SK-N-SH (cell line): Measurements from ENCODE around the gene PRRC2A. TPM values are rescaled to one million over a fixed set of nuclear protein-coding genes. Genes with fewer than 3 reads are reported as not detected.

ENCODE experiments used
- CTCF ChIA-PET: fragments of 300-600, 350-600 bp; formaldehyde crosslinking; extraction: SDS; loops from one replicate; lab custom pipeline; 2021; lab: Yijun Ruan, JAX
- POLR2A ChIA-PET: fragments of 350-600 bp; sonication (Branson Sonifier 250); formaldehyde crosslinking; extraction: SDS; loops from one replicate; lab custom pipeline; 2020; ENCODE audit warnings: antibody characterized with exemption, inconsistent platforms; lab: Yijun Ruan, JAX
- DNase-seq: peaks from one replicate; pipeline ENCODE4 v3.0.0; 2012
- H2AFZ ChIP-seq: fragments of 200-600 bp; sonication (generic); 2 replicates; pipeline ENCODE4 v1.8.1; 2016; ENCODE audit warnings: antibody characterized with exemption, mild to moderate bottlenecking, low read depth
- H3F3A ChIP-seq: fragments of 200-600 bp; sonication (generic); replicated peaks from 2 replicates; pipeline ENCODE3; 2016; ENCODE audit warnings: antibody characterized with exemption, mild to moderate bottlenecking; ENCODE audit not compliant: insufficient read depth
- H3K27ac ChIP-seq, 2 experiments: fragments of 200-500 bp in 1 of 2; fragments of 200-600 bp in 1 of 2; sonication (Bioruptor generic) in 1 of 2; sonication (generic), shearing (Covaris generic) in 1 of 2; 2 replicates each; pipeline versions ENCODE4 v1.5.1 to v1.6.1; 2014 to 2016; ENCODE audit warnings: low read depth in 2 of 2, inconsistent platforms in 1 of 2, low read length in 1 of 2, mild to moderate bottlenecking in 1 of 2, mixed read lengths in 1 of 2
- H3K27me3 ChIP-seq: fragments of 200-600 bp; sonication (generic), shearing (Covaris generic); 2 replicates; pipeline ENCODE4 v1.6.1; 2016; ENCODE audit warnings: mixed run types; ENCODE audit not compliant: insufficient read depth
- H3K36me3 ChIP-seq, 2 experiments: fragments of 200-500 bp in 1 of 2; fragments of 200-600 bp in 1 of 2; sonication (Bioruptor generic) in 1 of 2; sonication (generic) in 1 of 2; replicated peaks in 1 of 2; 2 replicates each; pipeline versions ENCODE3 to v1.5.1; 2014 to 2016; ENCODE audit warnings: low read length in 1 of 2, mild to moderate bottlenecking in 1 of 2; ENCODE audit not compliant: insufficient read depth in 2 of 2, control insufficient read depth in 1 of 2
- H3K4me1 ChIP-seq, 2 experiments: fragments of 200-500 bp in 1 of 2; fragments of 200-600 bp in 1 of 2; sonication (Bioruptor generic) in 1 of 2; sonication (generic), shearing (Covaris generic) in 1 of 2; 2 replicates each; pipeline versions ENCODE4 v1.5.1 to v1.6.1; 2014 to 2016; ENCODE audit warnings: low read depth in 1 of 2, low read length in 1 of 2, mixed run types in 1 of 2; ENCODE audit not compliant: insufficient read depth in 2 of 2, control insufficient read depth in 1 of 2
- H3K4me2 ChIP-seq: fragments of 200-600 bp; sonication (generic), shearing (Covaris generic); 2 replicates; pipeline ENCODE4 v1.6.1; 2017; ENCODE audit warnings: mixed run types
- H3K4me3 ChIP-seq, 2 experiments: fragments of 200-500 bp in 1 of 2; fragments of 200-600 bp in 1 of 2; sonication (Bioruptor generic) in 1 of 2; sonication (generic), shearing (Covaris generic) in 1 of 2; 2 replicates each; pipeline versions ENCODE4 v1.5.1 to v1.8.1; 2014 to 2016; ENCODE audit warnings: low read depth in 2 of 2, inconsistent platforms in 1 of 2, low read length in 1 of 2, mild to moderate bottlenecking in 1 of 2, mixed read lengths in 1 of 2, moderate library complexity in 1 of 2
- H3K79me2 ChIP-seq: fragments of 200-600 bp; sonication (generic); 2 replicates; pipeline ENCODE4 v1.8.1; 2017; ENCODE audit warnings: mild to moderate bottlenecking; ENCODE audit not compliant: insufficient read depth
- H3K9ac ChIP-seq: fragments of 200-600 bp; sonication (generic); 2 replicates; pipeline ENCODE4 v1.6.1; 2017; ENCODE audit warnings: mixed run types
- H3K9me2 ChIP-seq: fragments of 200-600 bp; sonication (generic); 2 replicates; pipeline ENCODE4 v1.6.1; 2017; ENCODE audit warnings: mixed run types
- H3K9me3 ChIP-seq: fragments of 200-600 bp; sonication (generic); 2 replicates; pipeline ENCODE4 v1.6.1; 2017; ENCODE audit warnings: mixed run types, mild to moderate bottlenecking, moderate library complexity
- H4K20me1 ChIP-seq: fragments of 200-600 bp; sonication (generic); 2 replicates; pipeline ENCODE4 v1.6.1; 2017; ENCODE audit warnings: mild to moderate bottlenecking, mixed run types; ENCODE audit not compliant: insufficient read depth
- ELF1 ChIP-seq: IDR thresholded peaks from 2 replicates; pipeline ENCODE4 v1.4.0; 2012
- EP300 ChIP-seq, 2 experiments: IDR thresholded peaks; 2 replicates each; pipeline versions ENCODE4 v1.4.0 to v1.6.1; 2012; ENCODE audit warnings: borderline replicate concordance in 1 of 2, low read depth in 1 of 2, low read length in 1 of 2
- EZH2phosphoT487 ChIP-seq: fragments of 200-600 bp; sonication (generic); IDR thresholded peaks from 2 replicates; pipeline ENCODE4 v1.6.1; 2017; ENCODE audit warnings: low read depth, mixed run types, mild to moderate bottlenecking, antibody characterized with exemption, moderate library complexity, borderline replicate concordance
- GABPA ChIP-seq: IDR thresholded peaks from 2 replicates; pipeline ENCODE4 v1.4.0; 2012; ENCODE audit warnings: low read depth, mild to moderate bottlenecking
- MEF2A ChIP-seq: IDR thresholded peaks from 2 replicates; pipeline ENCODE4 v1.4.0; 2012; ENCODE audit warnings: low read depth, borderline replicate concordance
- RAD21 ChIP-seq: IDR thresholded peaks from 2 replicates; pipeline ENCODE4 v1.6.1; 2012; ENCODE audit warnings: mild to moderate bottlenecking, low read length
- TCF12 ChIP-seq: IDR thresholded peaks from 2 replicates; pipeline ENCODE4 v1.4.0; 2012
- YY1 ChIP-seq: IDR thresholded peaks from 2 replicates; pipeline ENCODE4 v1.4.0; 2012; ENCODE audit warnings: low read depth, mild to moderate bottlenecking
- WGBS: methylation state at CpG from one replicate; pipeline ENCODE4 v1.1.6; 2017; ENCODE audit warnings: low lambda C conversion rate; 5-methylcytosine and 5-hydroxymethylcytosine counted together
- polyA plus RNA-seq, 3 experiments: library from polyadenylated mRNA; depleted of rRNA; stranded (reverse); fragments of >200 nt; gene quantifications; 2 replicates each; pipeline ENCODE4 v1.2.3, GENCODE V29; 2012
- small RNA-seq, 7 experiments: library from RNA; depleted of rRNA; stranded (forward); fragments of <200 nt; gene quantifications; one replicate each; pipeline ENCODE3, GENCODE V24; 2012
- TF ChIP-seq, protein P1 (sequence below): IDR thresholded peaks from 2 replicates; pipeline ENCODE4 v1.4.0; 2012; ENCODE audit warnings: low read depth
- TF ChIP-seq, protein P2 (sequence below): IDR thresholded peaks from 2 replicates; pipeline ENCODE4 v1.4.0; 2012; ENCODE audit warnings: low read depth, borderline replicate concordance

PRRC2A gene
- polyA plus RNA-seq, 1 of the 3 experiments (the other 2 are of a cell fraction): 76.1 TPM

DNA sequence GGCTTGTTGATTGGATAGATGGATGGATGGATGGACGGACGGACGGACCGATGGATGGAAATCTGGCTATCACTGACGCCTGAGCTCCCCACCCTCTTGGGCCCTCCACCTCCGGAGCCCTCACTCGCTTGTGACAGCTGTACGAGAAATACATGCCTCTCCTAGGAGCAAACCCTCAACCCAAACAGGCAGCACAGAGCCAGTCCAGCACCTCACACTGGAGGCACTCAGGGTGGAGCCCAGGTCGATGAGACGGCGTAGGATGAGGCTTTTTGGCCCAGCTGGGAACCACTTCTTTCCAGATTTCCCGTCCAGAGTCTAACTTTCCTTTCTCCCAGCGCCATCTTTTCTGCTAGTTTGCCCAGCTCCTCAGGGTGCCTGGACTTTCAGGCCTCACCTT lies 63.1 kb downstream of the PRRC2A start:
- DNase-seq: no peak
- Histone ChIP-seq H3K36me3 (peaks cover under 1 to 18% of the 10 kb centered on the region in 2 experiments), H2AFZ (no peak overlapping the region), H4K20me1 (no peaks in the 10 kb centered on the region), H3K27ac (no peak overlapping the region), H3K4me1 (peaks cover 3 to 7% of the 10 kb centered on the region in 2 experiments; a peak in 2 of 4 replicates), H3K79me2 (no peaks in the 10 kb centered on the region), H3K9me2 (no peaks in the 10 kb centered on the region), H3K27me3 (no peaks in the 10 kb centered on the region), H3K4me3 (no peak overlapping the region), H3K4me2 (no peak overlapping the region), H3K9ac (no peak overlapping the region), H3F3A (no peaks in the 10 kb centered on the region), H3K9me3 (no peaks in the 10 kb centered on the region)
- WGBS: 94% methylated on average over 13 of the region's 13 CpGs
- ChIA-PET POLR2A (no interaction called here), CTCF (interaction anchor here (0.7 to 1.6 kb wide), 5 partner anchors 52 to 147 kb away, joined by 3 to 4 read pairs (median 4); partner anchors contain the start of gene VARS1)
- TF ChIP-seq, protein P1, sequence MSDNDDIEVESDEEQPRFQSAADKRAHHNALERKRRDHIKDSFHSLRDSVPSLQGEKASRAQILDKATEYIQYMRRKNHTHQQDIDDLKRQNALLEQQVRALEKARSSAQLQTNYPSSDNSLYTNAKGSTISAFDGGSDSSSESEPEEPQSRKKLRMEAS: no peak
- TF ChIP-seq EP300 (IDR thresholded peaks at IDR 0.05; ENCODE audit: borderline replicate concordance in 1 of 2, low read depth in 1 of 2, low read length in 1 of 2): no peak
- TF ChIP-seq MEF2A: no peak
- no peak for TF ChIP-seq ELF1
- no peak for TF ChIP-seq YY1

DNA sequence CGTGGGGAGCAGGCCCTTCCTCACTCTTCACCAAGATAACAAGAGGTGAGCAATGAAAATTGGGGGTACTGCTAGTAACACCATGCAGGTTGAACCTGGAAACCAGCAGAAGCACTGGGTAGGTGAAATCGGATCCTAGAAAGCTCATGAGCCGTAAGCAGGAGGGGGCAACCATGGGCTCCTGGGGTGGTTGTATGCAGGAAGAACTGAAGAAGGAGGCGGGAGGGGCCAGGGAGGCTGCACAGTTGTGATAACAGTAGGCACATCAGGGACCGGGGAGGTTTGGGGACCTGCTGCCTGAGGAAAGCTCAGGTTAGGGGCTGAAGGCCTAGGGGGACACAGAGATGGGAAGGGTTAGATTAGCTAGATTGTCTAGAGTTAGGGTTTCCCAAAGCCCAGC lies 66.0 kb downstream of the PRRC2A start:
- peaks cover 8 to 40% of the 10 kb centered on the region in 2 experiments for H3K36me3 ChIP-seq
- H3K9ac ChIP-seq: no peak overlapping the region
- no peaks in the 10 kb centered on the region for H4K20me1 ChIP-seq
- no peak for DNase-seq
- POLR2A ChIA-PET: no interaction called here
- H3K27ac ChIP-seq: no peak overlapping the region
- no peaks in the 10 kb centered on the region for H3K9me3 ChIP-seq
- H3K9me2 ChIP-seq: no peaks in the 10 kb centered on the region
- CTCF ChIA-PET: interaction anchor here (1.1 kb wide), 1 partner anchor 177 kb away, joined by 3 read pairs; no protein-coding TSS in a partner anchor
- no peak overlapping the region for H3K4me3 ChIP-seq
- 90% methylated on average over 5 of the region's 5 CpGs for WGBS
- H2AFZ ChIP-seq: no peak overlapping the region
- no peaks in the 10 kb centered on the region for H3K4me1 ChIP-seq
- H3F3A ChIP-seq: no peaks in the 10 kb centered on the region
- no peak overlapping the region for H3K4me2 ChIP-seq
- no peak for TF ChIP-seq YY1
- H3K27me3 ChIP-seq: no peaks in the 10 kb centered on the region
- no peaks in the 10 kb centered on the region for H3K79me2 ChIP-seq

DNA sequence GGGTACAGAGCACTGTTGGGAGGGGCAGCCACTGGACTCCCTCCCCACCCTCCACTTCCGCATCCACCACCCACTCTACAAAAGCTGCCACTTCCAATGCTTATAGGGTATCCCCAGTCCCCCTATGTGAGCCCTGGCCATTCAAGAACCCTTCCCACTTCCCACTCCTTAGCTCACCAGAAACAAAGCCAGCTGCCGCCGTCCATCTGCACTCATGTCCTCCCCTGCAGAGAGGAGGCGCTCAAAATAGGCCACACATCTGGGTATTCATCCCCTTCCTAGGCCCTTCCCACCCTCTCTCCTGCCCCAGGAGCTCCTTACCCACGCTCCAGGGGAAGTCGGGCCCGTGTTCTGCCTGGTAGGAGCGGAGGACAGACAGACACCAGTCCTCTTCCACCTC lies 66.8 kb downstream of the PRRC2A start:
- H3K9me2 ChIP-seq: no peaks in the 10 kb centered on the region
- WGBS: 97% methylated on average over 8 of the region's 8 CpGs
- H3K4me1 ChIP-seq: no peaks in the 10 kb centered on the region
- H3K27me3 ChIP-seq: no peaks in the 10 kb centered on the region
- TF ChIP-seq, protein P2, sequence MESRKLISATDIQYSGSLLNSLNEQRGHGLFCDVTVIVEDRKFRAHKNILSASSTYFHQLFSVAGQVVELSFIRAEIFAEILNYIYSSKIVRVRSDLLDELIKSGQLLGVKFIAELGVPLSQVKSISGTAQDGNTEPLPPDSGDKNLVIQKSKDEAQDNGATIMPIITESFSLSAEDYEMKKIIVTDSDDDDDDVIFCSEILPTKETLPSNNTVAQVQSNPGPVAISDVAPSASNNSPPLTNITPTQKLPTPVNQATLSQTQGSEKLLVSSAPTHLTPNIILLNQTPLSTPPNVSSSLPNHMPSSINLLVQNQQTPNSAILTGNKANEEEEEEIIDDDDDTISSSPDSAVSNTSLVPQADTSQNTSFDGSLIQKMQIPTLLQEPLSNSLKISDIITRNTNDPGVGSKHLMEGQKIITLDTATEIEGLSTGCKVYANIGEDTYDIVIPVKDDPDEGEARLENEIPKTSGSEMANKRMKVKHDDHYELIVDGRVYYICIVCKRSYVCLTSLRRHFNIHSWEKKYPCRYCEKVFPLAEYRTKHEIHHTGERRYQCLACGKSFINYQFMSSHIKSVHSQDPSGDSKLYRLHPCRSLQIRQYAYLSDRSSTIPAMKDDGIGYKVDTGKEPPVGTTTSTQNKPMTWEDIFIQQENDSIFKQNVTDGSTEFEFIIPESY: no peak
- TF ChIP-seq MEF2A: no peak
- no peak for TF ChIP-seq RAD21
- TF ChIP-seq EZH2phosphoT487: no peak
- TF ChIP-seq TCF12: no peak
- TF ChIP-seq EP300 (IDR thresholded peaks at IDR 0.05; ENCODE audit: borderline replicate concordance in 1 of 2, low read depth in 1 of 2, low read length in 1 of 2): no peak
- no peak for TF ChIP-seq GABPA
- POLR2A ChIA-PET: no interaction called here
- H3K36me3 ChIP-seq: peaks cover 8 to 46% of the 10 kb centered on the region in 2 experiments
- H4K20me1 ChIP-seq: no peaks in the 10 kb centered on the region
- H3K79me2 ChIP-seq: no peaks in the 10 kb centered on the region
- no peak overlapping the region for H3K27ac ChIP-seq
- H3K4me3 ChIP-seq: no peak overlapping the region
- no peaks in the 10 kb centered on the region for H3F3A ChIP-seq
- CTCF ChIA-PET: interaction anchor here (1.0 kb wide), 2 partner anchors 43 to 137 kb away, joined by 3 to 4 read pairs; no protein-coding TSS in a partner anchor
- DNase-seq: peak; percentile 15
- no peaks in the 10 kb centered on the region for H3K9me3 ChIP-seq
- H3K4me2 ChIP-seq: no peak overlapping the region
- no peak overlapping the region for H2AFZ ChIP-seq
- no peak overlapping the region for H3K9ac ChIP-seq

Small RNA genes lying within 50 kb of the gene (small RNA-seq; reads per million reads assigned to genes)
- gene MIR6832 (0 reads per million in 7 experiments), gene RF00019 (0 reads per million in 7 experiments), gene SNORA38 (3.2 to 85.6 (median 11.3) reads per million in 7 experiments), gene UQCRHP1 (0 reads per million in 7 experiments)

Other genes starting within 250 kb of the PRRC2A start
- gene MICA, start 217.1 kb upstream of the PRRC2A start, polyA plus RNA-seq (2012; rRNA removed): 28.8 and 32.7 TPM in 2 replicates
- gene MICB, start 122.6 kb upstream of the PRRC2A start, polyA plus RNA-seq (2012; rRNA removed): 9.7 and 9.9 TPM in 2 replicates
- not detected in 2 replicates for gene MCCD1, start 91.8 kb upstream of the PRRC2A start, polyA plus RNA-seq (2012; rRNA removed)
- gene DDX39B, start 78.7 kb upstream of the PRRC2A start, polyA plus RNA-seq (2012; rRNA removed): 502 and 556 TPM in 2 replicates
- gene ATP6V1G2, start 74.1 kb upstream of the PRRC2A start, polyA plus RNA-seq (2012; rRNA removed): 13.6 and 15.6 TPM in 2 replicates
- gene NFKBIL1, start 73.1 kb upstream of the PRRC2A start, polyA plus RNA-seq (2012; rRNA removed): 14.6 and 17.1 TPM in 2 replicates
- gene LTA, start 48.4 kb upstream of the PRRC2A start, polyA plus RNA-seq (2012; rRNA removed): not detected in 2 replicates
- not detected in 2 replicates for gene TNF, start 45.1 kb upstream of the PRRC2A start, polyA plus RNA-seq (2012; rRNA removed)
- 0.10 and 0.16 TPM in 2 replicates for gene LTB, start 38.3 kb upstream of the PRRC2A start, polyA plus RNA-seq (2012; rRNA removed)
- not detected in 2 replicates for gene LST1, start 34.4 kb upstream of the PRRC2A start, polyA plus RNA-seq (2012; rRNA removed)
- gene NCR3, start 27.7 kb upstream of the PRRC2A start, polyA plus RNA-seq (2012; rRNA removed): not detected in 2 replicates
- gene AIF1, start 5.5 kb upstream of the PRRC2A start, polyA plus RNA-seq (2012; rRNA removed): not detected in 2 replicates
- gene BAG6, start 31.9 kb downstream of the PRRC2A start, polyA plus RNA-seq (2012; rRNA removed): 100 and 220 TPM in 2 replicates
- gene APOM, start 35.2 kb downstream of the PRRC2A start, polyA plus RNA-seq (2012; rRNA removed): 6.8 and 7.2 TPM in 2 replicates
- 10.3 and 11.5 TPM in 2 replicates for gene C6orf47, start 40.1 kb downstream of the PRRC2A start, polyA plus RNA-seq (2012; rRNA removed)
- gene GPANK1, start 44.3 kb downstream of the PRRC2A start, polyA plus RNA-seq (2012; rRNA removed): 18.3 and 19.1 TPM in 2 replicates
- gene CSNK2B, start 45.4 kb downstream of the PRRC2A start, polyA plus RNA-seq (2012; rRNA removed): 97.3 and 101 TPM in 2 replicates
- 12.7 and 20.6 TPM in 2 replicates for gene LY6G5B, start 49.3 kb downstream of the PRRC2A start, polyA plus RNA-seq (2012; rRNA removed)
- gene LY6G5C, start 60.4 kb downstream of the PRRC2A start, polyA plus RNA-seq (2012; rRNA removed): 0.60 and 1.1 TPM in 2 replicates
- 49.3 and 52.9 TPM in 2 replicates for gene ABHD16A, start 82.6 kb downstream of the PRRC2A start, polyA plus RNA-seq (2012; rRNA removed)
- not detected in 2 replicates for gene LY6G6F, start 86.2 kb downstream of the PRRC2A start, polyA plus RNA-seq (2012; rRNA removed)
- not detected in 2 replicates for gene LY6G6D, start 94.6 kb downstream of the PRRC2A start, polyA plus RNA-seq (2012; rRNA removed)
- gene LY6G6C, start 101.0 kb downstream of the PRRC2A start, polyA plus RNA-seq (2012; rRNA removed): 0.08 TPM in 1 of 2 replicates, not detected in the other
- not detected in 2 replicates for gene MPIG6B, start 102.7 kb downstream of the PRRC2A start, polyA plus RNA-seq (2012; rRNA removed)
- gene DDAH2, start 108.6 kb downstream of the PRRC2A start, polyA plus RNA-seq (2012; rRNA removed): 147 and 180 TPM in 2 replicates
- gene CLIC1, start 115.8 kb downstream of the PRRC2A start, polyA plus RNA-seq (2012; rRNA removed): 520 and 569 TPM in 2 replicates
- 16.0 and 19.5 TPM in 2 replicates for gene MSH5, start 119.3 kb downstream of the PRRC2A start, polyA plus RNA-seq (2012; rRNA removed)
- gene SAPCD1, start 141.9 kb downstream of the PRRC2A start, polyA plus RNA-seq (2012; rRNA removed): 5.9 and 6.3 TPM in 2 replicates
- gene VWA7, start 156.6 kb downstream of the PRRC2A start, polyA plus RNA-seq (2012; rRNA removed): 0.45 and 0.56 TPM in 2 replicates
- 22.2 and 35.1 TPM in 2 replicates for gene VARS1, start 175.0 kb downstream of the PRRC2A start, polyA plus RNA-seq (2012; rRNA removed)
- 47.8 and 79.1 TPM in 2 replicates for gene LSM2, start 186.3 kb downstream of the PRRC2A start, polyA plus RNA-seq (2012; rRNA removed)
- 0.69 and 0.83 TPM in 2 replicates for gene HSPA1L, start 194.6 kb downstream of the PRRC2A start, polyA plus RNA-seq (2012; rRNA removed)
- 71.1 and 119 TPM in 2 replicates for gene HSPA1A, start 194.8 kb downstream of the PRRC2A start, polyA plus RNA-seq (2012; rRNA removed)
- gene HSPA1B, start 207.0 kb downstream of the PRRC2A start, polyA plus RNA-seq (2012; rRNA removed): 52.4 and 96.3 TPM in 2 replicates
- gene NEU1, start 242.1 kb downstream of the PRRC2A start, polyA plus RNA-seq (2012; rRNA removed): 42.2 and 43.0 TPM in 2 replicates